Peyer's patch (tissue), 4 donors: ENCODE measurements around the gene IFRD2. TPM values are rescaled to one million over a fixed set of nuclear protein-coding genes. Genes with fewer than 3 reads are reported as not detected.
"Not testable (repeated sequence)": the region's sequence is repeated elsewhere in the genome, so short reads cannot be mapped to it uniquely, and the experiment has no call there.

ENCODE experiments used
- DNase-seq, 3 donors: peaks; one replicate each; pipeline ENCODE4 v3.0.0-alpha.2; 2017 to 2019
- H3K27ac ChIP-seq, 4 donors: fragments of 200-600 bp; sonication (generic); one replicate each; pipeline ENCODE4 v1.5.1; 2016 to 2019
- H3K27me3 ChIP-seq, 2 donors: fragments of 200-600 bp; sonication (generic); one replicate each; pipeline ENCODE4 v1.5.1; 2019
- H3K36me3 ChIP-seq, 3 donors: fragments of 200-600 bp; sonication (generic); one replicate each; pipeline ENCODE4 v1.5.1; 2016 to 2019
- H3K4me1 ChIP-seq, 4 donors: fragments of 200-600 bp; sonication (generic); one replicate each; pipeline ENCODE4 v1.5.1; 2016 to 2019
- H3K4me3 ChIP-seq, 4 donors: fragments of 200-600 bp; sonication (generic); 1 replicate in 3 of 4; 2 replicates in 1 of 4; pipeline ENCODE4 v1.5.1; 2016 to 2019; ENCODE audit warnings: mild to moderate bottlenecking in 1 of 4
- H3K9me3 ChIP-seq, 4 donors: fragments of 200-600 bp; sonication (generic); one replicate each; pipeline ENCODE4 v1.5.1; 2016 to 2019; ENCODE audit warnings: mild to moderate bottlenecking in 1 of 4
- POLR2A ChIP-seq, 2 donors: fragments of 450-650 bp; IDR thresholded peaks; one replicate each; pipeline ENCODE4 v1.5.1; 2017; ENCODE audit warnings: antibody characterized with exemption in 2 of 2, mild to moderate bottlenecking in 2 of 2, moderate library complexity in 2 of 2
- total RNA-seq, 4 donors: library from RNA; depleted of rRNA; stranded (reverse); fragments of >200 nt; gene quantifications; one replicate each; pipeline ENCODE4 v1.1.0, GENCODE V29; 2016
- TF ChIP-seq, protein P1 (sequence below), 6 experiments: fragments of 450-650 bp in 4 of 6; fragments of 200-600 bp in 2 of 6; sonication (generic) in 1 of 6; IDR thresholded peaks; one replicate each; pipeline ENCODE4 v1.5.1; 2017 to 2019; ENCODE audit warnings: antibody characterized with exemption in 6 of 6, mild to moderate bottlenecking in 3 of 6, moderate library complexity in 1 of 6

Gene IFRD2
- total RNA-seq, 4 donors from 2014 or later: 75.5 to 205 (median 140) TPM

DNA sequence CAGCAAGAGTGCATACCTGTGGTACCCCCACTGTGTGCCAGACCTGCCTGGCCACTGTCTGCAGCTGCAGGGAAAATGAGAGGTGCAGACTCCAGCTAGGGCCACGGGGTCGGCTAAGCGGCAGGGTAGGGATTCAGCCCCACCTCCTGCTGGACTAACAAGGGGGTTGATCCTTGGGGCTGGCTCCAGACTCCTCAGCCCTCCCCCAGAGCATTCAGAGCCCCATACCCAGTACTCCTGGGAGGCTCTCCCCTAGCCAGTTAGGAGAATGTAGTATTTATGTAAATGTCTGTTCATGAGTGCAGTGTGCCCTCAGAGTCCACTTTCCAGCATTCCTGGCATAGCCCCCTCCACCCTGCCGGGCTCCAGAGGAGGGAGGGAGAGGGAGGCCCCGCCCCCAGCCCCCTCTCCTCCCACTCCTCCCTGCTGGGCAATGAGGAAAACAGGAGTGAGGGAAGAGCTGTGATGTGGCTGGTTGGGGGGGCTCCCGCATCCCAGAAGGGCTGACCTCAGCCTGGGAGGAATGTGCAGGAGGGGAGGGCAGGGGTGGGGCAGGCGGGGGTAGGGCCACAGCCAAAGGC lies 27.8 kb downstream of the IFRD2 start:
- H3K4me1 ChIP-seq: peaks cover 11 to 67% (median 20%) of the 10 kb centered on the region in 4 donors
- peak overlapping the region; percentile 62 to 100 (median 94) for H3K27ac ChIP-seq
- H3K36me3 ChIP-seq: no peaks in the 10 kb centered on the region
- H3K4me3 ChIP-seq: no peak overlapping the region
- no peaks in the 10 kb centered on the region for H3K27me3 ChIP-seq
- H3K9me3 ChIP-seq: no peaks in the 10 kb centered on the region
- TF ChIP-seq, protein P1, sequence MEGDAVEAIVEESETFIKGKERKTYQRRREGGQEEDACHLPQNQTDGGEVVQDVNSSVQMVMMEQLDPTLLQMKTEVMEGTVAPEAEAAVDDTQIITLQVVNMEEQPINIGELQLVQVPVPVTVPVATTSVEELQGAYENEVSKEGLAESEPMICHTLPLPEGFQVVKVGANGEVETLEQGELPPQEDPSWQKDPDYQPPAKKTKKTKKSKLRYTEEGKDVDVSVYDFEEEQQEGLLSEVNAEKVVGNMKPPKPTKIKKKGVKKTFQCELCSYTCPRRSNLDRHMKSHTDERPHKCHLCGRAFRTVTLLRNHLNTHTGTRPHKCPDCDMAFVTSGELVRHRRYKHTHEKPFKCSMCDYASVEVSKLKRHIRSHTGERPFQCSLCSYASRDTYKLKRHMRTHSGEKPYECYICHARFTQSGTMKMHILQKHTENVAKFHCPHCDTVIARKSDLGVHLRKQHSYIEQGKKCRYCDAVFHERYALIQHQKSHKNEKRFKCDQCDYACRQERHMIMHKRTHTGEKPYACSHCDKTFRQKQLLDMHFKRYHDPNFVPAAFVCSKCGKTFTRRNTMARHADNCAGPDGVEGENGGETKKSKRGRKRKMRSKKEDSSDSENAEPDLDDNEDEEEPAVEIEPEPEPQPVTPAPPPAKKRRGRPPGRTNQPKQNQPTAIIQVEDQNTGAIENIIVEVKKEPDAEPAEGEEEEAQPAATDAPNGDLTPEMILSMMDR (IDR thresholded peaks at IDR 0.05): no peak
- no peak for TF ChIP-seq POLR2A (IDR thresholded peaks at IDR 0.05)
- peak in 2 of 3 donors; percentile 65 to 66 for DNase-seq

DNA sequence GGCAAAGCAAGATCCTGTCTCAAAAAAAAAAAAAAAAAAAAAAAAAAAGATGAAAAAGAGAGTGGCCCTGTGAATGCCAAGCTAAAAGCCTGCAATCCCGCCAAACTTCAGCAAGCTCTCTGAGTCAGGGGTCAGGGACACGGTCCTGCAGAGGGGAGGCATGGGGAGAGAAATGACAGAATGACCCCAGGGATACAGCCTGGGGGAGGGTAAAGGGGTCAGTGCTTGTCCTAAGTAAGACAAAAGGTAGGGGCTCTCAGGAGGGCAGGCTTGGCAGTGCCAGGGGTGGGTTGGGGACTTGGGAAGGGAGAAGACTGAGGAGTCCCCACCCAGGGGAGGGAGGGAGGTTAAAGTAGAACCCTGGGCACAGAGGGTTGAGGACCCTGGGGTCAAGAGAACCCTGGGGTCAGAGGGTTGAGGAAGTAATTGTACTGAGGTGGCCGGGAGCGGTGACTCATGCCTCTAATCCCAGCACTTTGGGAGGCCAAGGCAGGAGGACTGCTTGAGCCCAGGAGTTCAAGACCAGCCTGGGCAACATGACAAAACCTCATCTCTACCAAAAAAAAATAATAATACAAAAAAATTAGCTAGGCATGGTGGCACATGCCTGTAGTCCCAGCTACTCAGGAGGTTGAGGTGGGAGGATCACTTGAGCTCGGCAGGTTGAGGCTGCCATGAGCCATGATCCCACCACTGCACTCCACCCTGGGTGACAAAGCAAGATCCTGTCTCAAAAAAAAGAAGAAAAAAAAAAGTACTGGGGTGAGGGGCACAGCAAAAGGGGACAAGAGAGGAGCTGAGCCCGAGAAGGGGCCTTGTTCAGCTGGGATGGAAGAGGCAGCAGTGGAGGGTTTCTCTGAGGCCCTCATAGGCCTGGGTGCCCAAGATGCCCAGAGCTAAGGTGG lies 28.5 kb downstream of the IFRD2 start:
- no peaks in the 10 kb centered on the region for H3K9me3 ChIP-seq
- peak overlapping the region; percentile 32 to 100 (median 79) for H3K27ac ChIP-seq
- peaks cover 0 to 5% (median 0%) of the 10 kb centered on the region in 3 donors for H3K36me3 ChIP-seq
- H3K4me3 ChIP-seq: no peak overlapping the region
- H3K4me1 ChIP-seq: peaks cover 11 to 61% (median 21%) of the 10 kb centered on the region in 4 donors
- H3K27me3 ChIP-seq: no peaks in the 10 kb centered on the region
- no peak for TF ChIP-seq POLR2A (IDR thresholded peaks at IDR 0.05)
- TF ChIP-seq, protein P1 (IDR thresholded peaks at IDR 0.05): no peak
- DNase-seq: no peak

DNA sequence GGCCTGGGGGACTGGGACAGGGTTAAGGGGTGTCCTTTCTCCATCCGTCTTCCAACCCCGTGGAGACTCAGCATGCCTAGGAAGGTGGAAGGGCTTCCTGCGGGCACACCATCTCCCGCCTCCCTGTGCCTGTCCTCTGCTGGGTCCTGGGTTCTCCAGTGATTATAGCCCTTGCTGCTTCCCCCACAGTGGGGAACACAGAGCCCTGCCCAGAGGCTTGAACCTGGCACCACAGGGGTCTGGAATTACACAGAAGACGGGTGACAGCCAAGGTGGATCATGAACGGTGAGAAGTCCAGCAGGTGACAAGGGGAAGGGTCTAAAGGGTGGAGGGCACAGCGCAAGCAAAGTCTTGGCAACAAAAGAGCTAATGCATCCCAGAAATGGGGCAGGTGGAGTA lies 29.5 kb downstream of the IFRD2 start:
- Histone ChIP-seq H3K27ac (no peak overlapping the region), H3K27me3 (no peaks in the 10 kb centered on the region), H3K9me3 (peaks cover 0 to 1% (median 0%) of the 10 kb centered on the region in 4 donors), H3K36me3 (peaks cover 0 to 15% (median 0%) of the 10 kb centered on the region in 3 donors), H3K4me3 (no peak overlapping the region), H3K4me1 (peaks cover 10 to 51% (median 19%) of the 10 kb centered on the region in 4 donors)
- DNase-seq: no peak
- TF ChIP-seq, protein P1 (IDR thresholded peaks at IDR 0.05): no peak
- TF ChIP-seq POLR2A (IDR thresholded peaks at IDR 0.05): no peak

DNA sequence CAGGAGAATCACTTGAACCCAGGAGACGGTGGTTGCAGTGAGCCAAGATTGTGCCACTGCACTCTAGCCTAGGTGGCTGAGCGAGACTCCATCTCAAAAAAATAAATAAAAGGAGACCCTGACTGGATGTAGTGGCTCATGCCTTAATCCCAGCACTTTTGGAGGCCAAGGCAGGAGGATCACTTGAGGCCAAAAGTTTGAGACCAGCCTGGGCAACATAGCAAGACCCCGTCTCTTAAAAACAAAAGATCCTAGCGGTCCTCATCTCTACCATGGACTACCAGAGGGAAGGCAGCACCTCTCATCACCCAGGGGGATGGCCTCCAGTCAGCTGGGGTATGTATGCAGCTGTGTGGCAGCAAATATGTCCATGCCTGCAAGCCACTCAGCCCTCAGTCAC lies 30.0 kb downstream of the IFRD2 start:
- not testable (repeated sequence) for H3K27ac ChIP-seq, H3K27me3 ChIP-seq, H3K4me3 ChIP-seq, DNase-seq, H3K9me3 ChIP-seq
- Histone ChIP-seq H3K36me3 (peaks cover 0 to 21% (median 0%) of the 10 kb centered on the region in 3 donors), H3K4me1 (peaks cover 7 to 47% (median 18%) of the 10 kb centered on the region in 4 donors)

DNA sequence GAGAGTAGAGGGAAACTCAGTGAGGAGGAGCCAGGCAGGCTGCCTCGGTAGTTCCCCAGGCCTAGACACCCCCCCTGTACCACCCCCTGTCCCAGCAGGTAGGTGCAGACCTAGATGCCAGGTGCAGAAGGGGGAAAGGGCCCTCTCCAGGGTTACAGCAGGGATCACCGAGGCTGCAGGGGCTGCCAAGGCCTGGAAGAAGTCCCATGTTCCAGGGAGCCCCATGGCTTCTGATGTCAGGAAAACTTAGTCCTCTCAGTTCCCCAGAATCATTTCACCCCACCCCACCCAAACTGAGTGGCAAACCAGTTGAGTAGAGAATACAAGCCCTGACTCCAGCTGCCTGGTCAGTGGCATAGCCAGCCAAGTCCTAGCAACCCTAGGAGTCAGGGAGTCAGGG lies 30.7 kb downstream of the IFRD2 start:
- peak overlapping the region in 3 of 4 donors; percentile 86 to 96 (median 92) for H3K27ac ChIP-seq

More for the DNA sequence above, 30.7 kb downstream of the IFRD2 start:
- Histone ChIP-seq H3K36me3 (peaks cover 0 to 28% (median 0%) of the 10 kb centered on the region in 3 donors), H3K4me1 (peaks cover 7 to 46% (median 18%) of the 10 kb centered on the region in 4 donors), H3K27me3 (no peaks in the 10 kb centered on the region), H3K9me3 (peaks cover 0 to 7% (median 0%) of the 10 kb centered on the region in 4 donors), H3K4me3 (no peak overlapping the region)
- DNase-seq: no peak
- no peak for TF ChIP-seq POLR2A (IDR thresholded peaks at IDR 0.05)
- TF ChIP-seq, protein P1 (IDR thresholded peaks at IDR 0.05): no peak
